Testis (tissue), 3 donors: ENCODE results near the gene PPP1R12B. TPM values are rescaled to one million over a fixed set of nuclear protein-coding genes. Genes with fewer than 3 reads are reported as not detected.
"Not testable (repeated sequence)": the region's sequence is repeated elsewhere in the genome, so short reads cannot be mapped to it uniquely, and the experiment has no call there.

Source experiments
- DNase-seq: peaks from one replicate; pipeline ENCODE4 v3.0.0-alpha.2; 2019
- H3K27ac ChIP-seq, 2 donors: fragments of 200-600 bp; sonication (generic); one replicate each; pipeline ENCODE4 v1.5.1; 2019
- H3K27me3 ChIP-seq: fragments of 200-600 bp; sonication (generic); one replicate; pipeline ENCODE4 v1.5.1; 2019
- H3K36me3 ChIP-seq: fragments of 200-600 bp; sonication (generic); one replicate; pipeline ENCODE4 v1.5.1; 2017; ENCODE audit warnings: low read depth; ENCODE audit errors: missing control alignments
- H3K4me1 ChIP-seq: fragments of 200-600 bp; sonication (generic); one replicate; pipeline ENCODE4 v1.5.1; 2019
- H3K4me3 ChIP-seq, 2 donors: fragments of 200-600 bp; sonication (generic); one replicate each; pipeline ENCODE4 v1.5.1; 2017 to 2019
- H3K9me3 ChIP-seq: fragments of 200-600 bp; sonication (generic); one replicate; pipeline ENCODE4 v1.5.1; 2017
- POLR2A ChIP-seq: fragments of 450-650 bp; IDR thresholded peaks from one replicate; pipeline ENCODE4 v1.6.1; 2017; ENCODE audit warnings: antibody characterized with exemption, mild to moderate bottlenecking, moderate library complexity
- WGBS, 2 donors: methylation state at CpG; one replicate each; pipeline ENCODE4 v1.1.5; 2018; 5-methylcytosine and 5-hydroxymethylcytosine counted together
- intact Hi-C: fragments of 100-400 bp; cut with DNase I; formaldehyde crosslinking; loops from one replicate; pipeline ENCODE4 v1.15.1; 2023; ENCODE audit warnings: low total_unique reads
- polyA plus RNA-seq: library from polyadenylated mRNA; stranded (reverse); fragments of 350-450 nt; fragmentation: Illumina TruSeq; extraction: RNeasy Lipid Tissue Mini Kit (QIAGEN cat#74804); gene quantifications from one replicate; pipeline ENCODE4 v1.2.3, GENCODE V29; 2014; ENCODE audit warnings: low read depth, low replicate concordance; ENCODE audit not compliant: insufficient read depth
- total RNA-seq, 2 donors: library from RNA; depleted of rRNA; stranded (reverse); fragments of >200 nt; gene quantifications; one replicate each; pipeline ENCODE4 v1.2.3, GENCODE V29; 2016
- TF ChIP-seq, protein P1 (sequence below), 3 experiments: fragments of 450-650 bp in 2 of 3; fragments of 200-600 bp in 1 of 3; sonication (generic) in 1 of 3; IDR thresholded peaks; one replicate each; pipeline ENCODE4 v1.5.1; 2016 to 2019; ENCODE audit warnings: antibody characterized with exemption in 3 of 3, mild to moderate bottlenecking in 2 of 3, moderate library complexity in 1 of 3

PPP1R12B gene
- total and polyA plus RNA-seq, 3 donors from 2014 or later: 32.6 to 61.2 (median 54.6) TPM

GRCh38 chr1:202365092-202365815 is 16.8 kb downstream of the PPP1R12B start:
- H3K27me3 ChIP-seq: no peaks in the 10 kb centered on the region
- DNase-seq: no peak
- no peak overlapping the region for H3K27ac ChIP-seq
- intact Hi-C loops: no loop called here
- 79 to 82% methylated on average over 4 of the region's 4 CpGs for whole genome bisulfite sequencing, 2 donors
- H3K4me1 ChIP-seq: no peaks in the 10 kb centered on the region
- H3K36me3 ChIP-seq: no peaks in the 10 kb centered on the region
- no peaks in the 10 kb centered on the region for H3K9me3 ChIP-seq
- TF ChIP-seq POLR2A: no peak
- no peak overlapping the region for H3K4me3 ChIP-seq

GRCh38 chr1:202367271-202367670 is 18.8 kb downstream of the PPP1R12B start:
- intact Hi-C loops: no loop called here
- Histone ChIP-seq H3K36me3 (no peaks in the 10 kb centered on the region), H3K9me3 (no peaks in the 10 kb centered on the region), H3K4me3 (no peak overlapping the region), H3K4me1 (no peaks in the 10 kb centered on the region), H3K27ac (no peak overlapping the region), H3K27me3 (no peaks in the 10 kb centered on the region)
- TF ChIP-seq POLR2A: no peak
- TF ChIP-seq, protein P1, sequence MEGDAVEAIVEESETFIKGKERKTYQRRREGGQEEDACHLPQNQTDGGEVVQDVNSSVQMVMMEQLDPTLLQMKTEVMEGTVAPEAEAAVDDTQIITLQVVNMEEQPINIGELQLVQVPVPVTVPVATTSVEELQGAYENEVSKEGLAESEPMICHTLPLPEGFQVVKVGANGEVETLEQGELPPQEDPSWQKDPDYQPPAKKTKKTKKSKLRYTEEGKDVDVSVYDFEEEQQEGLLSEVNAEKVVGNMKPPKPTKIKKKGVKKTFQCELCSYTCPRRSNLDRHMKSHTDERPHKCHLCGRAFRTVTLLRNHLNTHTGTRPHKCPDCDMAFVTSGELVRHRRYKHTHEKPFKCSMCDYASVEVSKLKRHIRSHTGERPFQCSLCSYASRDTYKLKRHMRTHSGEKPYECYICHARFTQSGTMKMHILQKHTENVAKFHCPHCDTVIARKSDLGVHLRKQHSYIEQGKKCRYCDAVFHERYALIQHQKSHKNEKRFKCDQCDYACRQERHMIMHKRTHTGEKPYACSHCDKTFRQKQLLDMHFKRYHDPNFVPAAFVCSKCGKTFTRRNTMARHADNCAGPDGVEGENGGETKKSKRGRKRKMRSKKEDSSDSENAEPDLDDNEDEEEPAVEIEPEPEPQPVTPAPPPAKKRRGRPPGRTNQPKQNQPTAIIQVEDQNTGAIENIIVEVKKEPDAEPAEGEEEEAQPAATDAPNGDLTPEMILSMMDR (IDR thresholded peaks at IDR 0.05): no peak
- no peak for DNase-seq
- 94 to 100% methylated on average over 1 of the region's 1 CpG for WGBS, 2 donors

- H3K27ac ChIP-seq, H3K4me1 ChIP-seq, H3K36me3 ChIP-seq, intact Hi-C loops, DNase-seq, H3K4me3 ChIP-seq, H3K9me3 ChIP-seq, H3K27me3 ChIP-seq: not testable (repeated sequence)
- 93 to 96% methylated on average over 4 of the region's 4 CpGs for WGBS, 2 donors
Measured at GRCh38 chr1:202370906-202371305, 22.4 kb downstream of the PPP1R12B start.

GRCh38 chr1:202374099-202374498 is 25.6 kb downstream of the PPP1R12B start:
- no peaks in the 10 kb centered on the region for H3K27me3 ChIP-seq
- intact Hi-C loops: no loop called here
- TF ChIP-seq, protein P1 (IDR thresholded peaks at IDR 0.05): no peak
- no peak for TF ChIP-seq POLR2A
- H3K9me3 ChIP-seq: no peaks in the 10 kb centered on the region
- no peaks in the 10 kb centered on the region for H3K36me3 ChIP-seq
- H3K4me1 ChIP-seq: no peaks in the 10 kb centered on the region
- DNase-seq: no peak
- no peak overlapping the region for H3K4me3 ChIP-seq
- no peak overlapping the region for H3K27ac ChIP-seq

DNA sequence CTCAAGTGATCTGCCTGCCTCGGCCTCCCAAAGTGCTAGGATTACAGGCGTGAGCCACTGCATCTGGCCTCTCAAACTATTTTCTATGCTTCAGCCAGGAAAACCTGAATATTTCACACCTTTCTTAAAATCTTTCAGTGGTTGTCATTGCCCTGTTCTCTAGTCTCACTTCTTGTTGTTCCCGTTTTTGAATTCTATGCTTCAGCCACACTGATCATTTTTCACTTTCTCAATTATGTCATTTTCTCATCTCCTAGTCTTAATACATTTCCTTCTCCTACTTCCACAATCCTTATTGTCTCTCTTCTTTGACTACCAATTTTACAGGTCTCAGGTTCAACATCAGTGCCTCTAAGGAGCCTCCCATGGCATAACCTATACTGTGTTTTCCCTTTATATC is 26.7 kb downstream of the PPP1R12B start:
- H3K36me3 ChIP-seq, intact Hi-C loops, H3K27ac ChIP-seq, H3K4me1 ChIP-seq, H3K4me3 ChIP-seq, H3K27me3 ChIP-seq, H3K9me3 ChIP-seq, DNase-seq: not testable (repeated sequence)
- WGBS, 2 donors: 92 to 93% methylated on average over 3 of the region's 3 CpGs

- H3K4me3 ChIP-seq: no peak overlapping the region
- no peak for DNase-seq
- 41 to 44% methylated on average over 1 of the region's 1 CpG for WGBS, 2 donors
- TF ChIP-seq, protein P1 (IDR thresholded peaks at IDR 0.05): no peak
- TF ChIP-seq POLR2A: no peak
- H3K36me3 ChIP-seq: no peaks in the 10 kb centered on the region
- H3K27me3 ChIP-seq: no peaks in the 10 kb centered on the region
- H3K27ac ChIP-seq: no peak overlapping the region
- intact Hi-C loops: no loop called here
- H3K4me1 ChIP-seq: no peaks in the 10 kb centered on the region
- no peaks in the 10 kb centered on the region for H3K9me3 ChIP-seq
Measured at GRCh38 chr1:202376247-202376646, 27.7 kb downstream of the PPP1R12B start.

GRCh38 chr1:202379884-202380529 is 31.5 kb downstream of the PPP1R12B start:
- H3K4me1 ChIP-seq, H3K27me3 ChIP-seq, H3K9me3 ChIP-seq, intact Hi-C loops, H3K27ac ChIP-seq, H3K36me3 ChIP-seq, H3K4me3 ChIP-seq, DNase-seq: not testable (repeated sequence)
- WGBS, 2 donors: 59 to 64% methylated on average over 4 of the region's 4 CpGs

DNA sequence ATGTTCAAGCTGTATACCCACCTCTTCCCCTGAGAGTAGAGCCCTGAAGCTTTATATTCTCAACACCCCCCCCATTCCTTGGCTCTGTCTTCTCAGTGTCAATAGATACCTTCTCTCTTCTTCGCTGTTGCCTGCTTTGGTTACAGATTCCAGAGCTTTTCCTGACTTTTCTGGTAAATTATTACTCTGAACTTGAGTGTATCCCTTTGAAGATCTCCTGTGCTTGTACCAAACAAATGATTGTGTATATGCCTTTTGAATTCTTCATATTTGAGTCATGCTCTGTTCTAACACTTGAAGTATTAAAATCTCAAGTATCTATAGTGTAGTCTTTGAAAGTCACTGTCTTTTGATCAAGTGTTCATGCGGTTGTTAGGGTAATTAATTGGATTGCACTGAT is 32.0 kb downstream of the PPP1R12B start:
- 81 to 92% methylated on average over 2 of the region's 2 CpGs for WGBS, 2 donors
- H3K27me3 ChIP-seq, intact Hi-C loops, H3K36me3 ChIP-seq, H3K27ac ChIP-seq, DNase-seq, H3K4me3 ChIP-seq, H3K9me3 ChIP-seq, H3K4me1 ChIP-seq: not testable (repeated sequence)

- H3K4me3 ChIP-seq, H3K27me3 ChIP-seq, intact Hi-C loops, H3K9me3 ChIP-seq, H3K4me1 ChIP-seq, H3K27ac ChIP-seq, DNase-seq, H3K36me3 ChIP-seq: not testable (repeated sequence)
- WGBS, 2 donors: 90 to 96% methylated on average over 4 of the region's 4 CpGs
Measured at GRCh38 chr1:202381867-202382266, 33.4 kb downstream of the PPP1R12B start.
